ENCODE measurements around the gene CYB5RL.
"Not testable (repeated sequence)": the region's sequence is repeated elsewhere in the genome, so short reads cannot be mapped to it uniquely, and the experiment has no call there.

The CYB5RL gene

GRCh38 chr1:54199765-54200518, at the start of gene CYB5RL, which contains the start of gene MRPL37:
CYB5RL (minus strand) TSS chr1:54200030; CDS start chr1:54195616, 4,414 bp downstream.
MRPL37 (plus strand) TSS chr1:54200167; CDS start chr1:54200244, 77 bp downstream.
- DNase-seq = peak; percentile 94

DNA sequence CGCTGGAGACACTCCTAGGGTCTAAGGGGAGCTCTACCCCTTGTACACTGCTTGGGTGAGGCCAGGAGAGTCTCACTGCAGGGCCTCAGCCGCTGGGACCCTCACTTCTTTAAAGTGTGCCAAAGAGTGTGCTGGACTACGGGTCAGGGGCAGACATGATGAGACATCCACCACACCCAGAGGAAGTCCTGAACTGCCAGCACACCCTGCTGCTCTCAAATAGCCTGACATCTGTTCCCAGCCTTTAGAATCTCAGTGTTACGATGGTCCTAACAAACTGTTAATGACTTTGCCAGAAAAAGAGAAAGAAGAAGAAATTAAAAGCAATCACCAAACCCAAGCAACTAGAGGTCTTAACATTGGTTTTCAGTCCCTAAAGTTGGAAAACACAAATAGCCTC, 49.1 kb upstream of the CYB5RL start:
- no peak for DNase-seq

DNA sequence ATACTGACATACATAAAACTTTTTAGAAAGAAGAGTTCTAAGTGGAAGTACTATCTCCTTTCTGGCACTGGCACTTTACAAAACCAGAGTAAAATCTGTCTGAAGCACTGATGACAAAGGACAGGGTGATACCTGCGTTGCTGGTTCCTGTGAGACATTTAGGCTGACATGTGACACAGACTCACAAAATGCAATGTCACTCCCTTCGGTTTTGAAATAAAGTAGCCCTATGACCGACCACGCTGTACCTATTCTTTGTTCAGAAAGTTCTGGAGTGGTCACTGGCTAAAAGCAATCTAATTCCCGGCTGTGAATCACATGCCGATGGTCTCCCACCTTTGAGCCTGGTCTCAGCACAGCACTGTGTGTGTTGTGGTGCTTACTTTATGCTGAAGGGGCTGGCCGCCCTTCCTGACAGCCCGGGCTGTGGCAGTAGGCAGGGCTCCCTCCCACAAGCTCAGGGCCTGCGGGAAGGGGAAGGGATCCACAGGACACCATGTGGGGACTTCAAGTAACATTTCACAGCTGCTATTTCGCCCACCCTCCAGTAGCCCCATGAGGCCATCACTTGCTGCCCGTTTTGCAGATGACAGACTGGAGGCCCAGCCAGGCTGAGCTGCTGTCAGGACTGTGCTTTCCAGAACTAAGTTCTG, 48.2 kb upstream of the CYB5RL start:
- no peak for DNase-seq

DNA sequence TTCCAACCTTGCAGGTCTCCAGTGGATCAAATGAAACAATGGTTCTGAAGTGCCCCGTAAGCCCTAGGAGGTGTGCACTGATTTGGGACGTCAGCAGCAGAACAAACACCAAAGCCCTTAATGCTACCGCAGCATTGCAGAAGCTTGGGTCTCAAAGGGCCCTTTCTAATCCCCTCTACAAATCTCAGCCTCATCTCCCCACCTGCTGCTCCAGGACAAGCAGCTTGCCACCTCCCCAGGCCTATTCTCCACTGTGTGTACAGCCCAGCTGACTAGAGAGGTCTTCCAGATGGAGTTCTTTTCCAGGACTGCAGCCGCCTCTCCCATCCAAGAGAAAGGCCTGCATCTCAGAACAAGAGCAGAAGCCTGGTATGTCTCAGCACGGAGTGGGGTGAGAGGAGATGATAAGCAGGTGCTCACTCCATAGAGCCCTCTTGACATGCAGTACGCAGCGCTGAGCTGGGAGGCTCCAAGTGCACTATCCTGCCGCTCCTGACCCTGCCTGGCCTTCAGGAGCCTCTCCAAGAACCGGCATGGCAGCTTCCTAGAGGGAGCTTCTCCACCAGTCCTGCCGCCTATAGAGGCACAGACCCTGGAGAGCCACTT, 46.4 kb upstream of the CYB5RL start:
- DNase-seq = no peak

DNA sequence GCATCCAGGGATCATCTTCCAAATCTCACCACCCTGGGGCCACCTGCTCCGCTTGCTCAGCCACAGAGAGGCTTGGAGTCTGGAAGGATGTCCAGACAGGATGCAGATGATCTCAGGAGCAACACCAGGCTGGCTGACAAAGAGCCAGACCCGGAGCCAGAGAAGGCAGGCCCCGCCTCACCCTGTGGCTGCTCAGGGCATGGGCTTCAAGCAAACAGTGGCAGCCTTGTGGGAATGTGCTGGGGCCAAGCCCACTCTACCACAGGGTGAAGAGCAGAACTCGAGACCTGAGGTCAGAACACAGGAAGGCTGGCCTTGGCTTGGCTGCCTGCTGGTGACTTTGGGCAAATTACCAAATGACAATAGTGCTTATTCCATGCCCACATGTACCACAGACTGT, 45.7 kb upstream of the CYB5RL start:
- DNase-seq = no peak

DNA sequence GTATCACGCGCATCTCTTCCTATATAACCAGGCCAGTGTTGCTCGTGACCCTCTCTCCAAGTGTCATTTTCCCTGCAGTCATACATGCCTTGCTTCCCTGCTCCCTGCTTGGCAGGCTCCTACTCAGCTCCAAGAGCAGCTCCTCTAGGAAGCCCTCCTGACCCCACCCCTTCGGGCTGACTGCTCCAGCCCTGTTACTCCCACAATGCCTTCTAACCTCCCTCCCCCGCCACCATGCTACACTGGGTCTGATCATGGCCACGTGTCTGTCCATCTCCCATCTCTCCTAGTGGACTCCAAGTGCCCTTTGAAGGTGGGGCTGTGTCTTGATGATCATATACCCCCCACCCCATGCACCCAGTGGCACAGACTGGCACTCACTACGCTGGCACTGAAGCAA, 44.8 kb upstream of the CYB5RL start:
- DNase-seq = no peak

- no peak for DNase-seq
Observed at GRCh38 chr1:54243022-54243421, 43.2 kb upstream of the CYB5RL start.

DNA sequence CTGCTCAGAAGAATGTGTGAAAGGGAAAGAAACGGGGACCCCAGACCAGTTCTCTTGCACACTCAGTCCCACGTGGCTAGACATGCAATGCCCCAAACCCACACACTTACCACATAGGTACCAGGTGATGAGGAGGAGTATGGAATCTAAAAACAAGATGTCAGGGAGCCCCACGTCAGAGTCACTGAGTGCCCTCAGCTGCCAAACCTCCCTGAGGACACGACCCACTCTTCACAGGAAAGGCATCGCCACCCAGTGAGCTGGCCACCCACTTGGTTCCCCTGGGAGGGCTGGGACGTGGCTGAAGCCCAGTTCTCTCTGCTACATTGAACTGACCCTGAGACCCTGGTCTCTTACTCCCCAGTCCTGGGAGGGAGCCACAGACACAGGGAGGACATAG, 41.5 kb upstream of the CYB5RL start:
- DNase-seq = no peak

DNA sequence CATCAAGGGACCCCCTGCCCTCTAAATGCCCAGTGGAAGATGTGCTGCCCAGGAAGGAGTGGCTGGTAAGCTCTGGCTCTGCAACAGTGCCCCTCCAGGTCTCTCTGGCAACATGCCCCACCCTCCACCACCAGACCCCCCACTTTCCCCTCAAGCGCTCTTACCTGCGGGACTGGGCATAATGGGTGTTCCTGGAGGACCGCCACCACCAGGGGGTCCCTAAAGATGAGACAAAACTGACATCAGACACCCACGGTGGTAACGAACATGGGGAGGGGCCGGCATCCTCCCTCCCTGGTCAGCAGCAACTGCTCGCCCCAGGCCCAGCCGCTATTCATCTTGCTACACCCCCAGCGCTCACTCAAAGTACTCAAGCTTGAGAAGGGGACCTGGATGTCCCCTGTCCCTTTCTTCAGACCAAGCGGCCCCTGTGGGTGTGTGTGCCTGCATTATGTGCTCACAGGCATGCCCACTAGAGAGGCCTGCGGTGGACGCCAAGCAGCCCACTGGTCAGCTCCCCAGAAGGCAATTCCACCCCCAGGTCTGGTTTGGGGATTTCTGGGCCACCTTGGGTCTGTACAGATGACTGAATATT, 41.0 kb upstream of the CYB5RL start:
- DNase-seq = no peak

- DNase-seq = no peak
Observed at GRCh38 chr1:54239631-54240031, 39.8 kb upstream of the CYB5RL start.

GRCh38 chr1:54239035-54239383, 39.2 kb upstream of the CYB5RL start:
- no peak for DNase-seq

GRCh38 chr1:54238353-54239034, 38.7 kb upstream of the CYB5RL start:
- DNase-seq = no peak

DNA sequence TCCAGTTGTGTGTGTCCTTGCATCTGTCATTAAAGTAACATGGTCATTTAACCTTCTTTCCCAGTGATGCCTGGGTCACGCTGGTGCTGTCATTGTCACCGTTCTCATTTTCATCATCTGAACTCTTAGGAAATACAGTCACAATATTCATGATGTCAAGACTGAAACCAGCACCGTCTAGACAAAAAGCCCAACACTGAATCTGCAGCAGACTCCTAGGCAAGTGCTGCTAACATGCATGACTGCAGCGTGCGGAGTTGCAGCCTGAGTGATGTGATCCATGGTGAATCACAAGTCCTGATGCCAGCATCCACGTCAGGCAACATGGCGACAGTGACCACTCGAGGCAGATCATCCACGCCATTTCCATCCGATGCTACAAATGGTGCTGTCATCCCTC, 37.8 kb upstream of the CYB5RL start:
- DNase-seq = no peak

- no peak for DNase-seq
Observed at GRCh38 chr1:54234284-54234683, 34.5 kb upstream of the CYB5RL start.

DNA sequence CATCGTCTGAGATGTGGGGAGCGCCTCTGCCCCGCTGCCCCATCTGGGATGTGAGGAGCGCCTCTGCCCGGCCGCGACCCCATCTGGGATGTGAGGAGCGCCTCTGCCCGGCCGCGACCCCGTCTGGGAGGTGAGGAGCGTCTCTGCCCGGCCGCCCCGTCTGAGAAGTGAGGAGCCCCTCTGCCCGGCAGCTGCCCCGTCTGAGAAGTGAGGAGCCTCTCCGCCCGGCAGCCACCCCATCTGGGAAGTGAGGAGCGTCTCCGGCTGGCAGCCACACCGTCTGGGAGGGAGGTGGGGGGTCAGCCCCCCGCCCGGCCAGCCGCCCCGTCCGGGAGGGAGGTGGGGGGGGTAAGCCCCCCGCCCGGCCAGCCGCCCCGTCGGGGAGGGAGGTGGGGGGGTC, 33.4 kb upstream of the CYB5RL start:
- not testable (repeated sequence) for DNase-seq

GRCh38 chr1:54230507-54231339, 30.9 kb upstream of the CYB5RL start:
- no peak for DNase-seq

DNA sequence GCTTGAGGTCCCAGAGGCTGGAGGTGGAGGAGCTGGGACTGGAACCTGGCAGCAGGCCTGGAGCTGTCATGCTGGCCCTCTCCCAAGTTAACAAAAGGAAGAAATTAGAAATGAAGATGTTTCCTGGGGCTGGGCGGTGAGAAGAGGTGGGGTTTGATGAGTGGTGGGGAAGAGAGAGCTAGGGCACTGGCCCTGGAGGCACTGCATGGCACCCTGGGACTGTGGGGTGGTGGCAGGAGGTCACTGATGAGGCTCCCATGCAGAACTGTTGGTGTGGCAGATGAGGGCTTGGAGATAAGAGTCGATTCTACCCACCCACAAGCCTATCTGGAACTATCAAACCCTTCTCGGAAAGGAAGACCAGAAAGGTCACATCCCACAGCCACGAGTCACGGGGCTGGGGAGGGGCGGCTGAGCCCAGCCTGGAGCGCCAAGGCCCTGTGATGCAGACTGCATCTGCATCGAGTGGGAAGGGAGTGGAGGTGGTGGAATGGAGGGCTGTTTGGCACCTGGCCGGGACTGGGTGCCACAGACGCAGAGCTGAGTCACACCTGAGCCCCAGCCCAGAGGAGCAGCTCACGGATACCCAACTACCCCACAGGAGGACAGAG, 29.6 kb upstream of the CYB5RL start:
- DNase-seq = no peak

GRCh38 chr1:54228638-54229079, 28.8 kb upstream of the CYB5RL start:
- no peak for DNase-seq

- no peak for DNase-seq
Observed at GRCh38 chr1:54227891-54228310, 28.1 kb upstream of the CYB5RL start.

- DNase-seq = peak; percentile 14
Observed at GRCh38 chr1:54227091-54227602, 27.3 kb upstream of the CYB5RL start.

- DNase-seq = no peak
Observed at GRCh38 chr1:54225986-54226559, 26.2 kb upstream of the CYB5RL start.

All from DMS 273 treated with DMSO at 0.1 percent for 48 hours (cell line).